ENCODE measurements around the gene CPA5. TPM values are rescaled to one million over a fixed set of nuclear protein-coding genes. Genes with fewer than 3 reads are reported as not detected.

CPA5 gene
- total RNA-seq, 1 donor = not detected

GRCh38 chr7:130396109-130396508, 51.5 kb downstream of the CPA5 start:
- TF ChIP-seq CTCF (IDR thresholded peaks at IDR 0.05; ENCODE audit: insufficient read depth, low read depth, low read length) = no peak
- DNase-seq (ENCODE audit: low read depth) = no peak
- no peak overlapping the region for H3K4me3 ChIP-seq (ENCODE audit: low read depth, low read length)

- H3K4me3 ChIP-seq (ENCODE audit: low read depth, low read length) = no peak overlapping the region
- DNase-seq (ENCODE audit: low read depth) = no peak
- no peak for TF ChIP-seq CTCF (IDR thresholded peaks at IDR 0.05; ENCODE audit: insufficient read depth, low read depth, low read length)
Measured at GRCh38 chr7:130397051-130397757, 52.6 kb downstream of the CPA5 start.

GRCh38 chr7:130397758-130398073, 53.1 kb downstream of the CPA5 start:
- no peak for TF ChIP-seq CTCF (IDR thresholded peaks at IDR 0.05; ENCODE audit: insufficient read depth, low read depth, low read length)
- no peak for DNase-seq (ENCODE audit: low read depth)
- H3K4me3 ChIP-seq (ENCODE audit: low read depth, low read length) = no peak overlapping the region

- no peak overlapping the region for H3K4me3 ChIP-seq (ENCODE audit: low read depth, low read length)
- no peak for DNase-seq (ENCODE audit: low read depth)
- no peak for TF ChIP-seq CTCF (IDR thresholded peaks at IDR 0.05; ENCODE audit: insufficient read depth, low read depth, low read length)
Measured at GRCh38 chr7:130398526-130399090, 54.0 kb downstream of the CPA5 start.

- peak; percentile 89 for DNase-seq (ENCODE audit: low read depth)
- H3K4me3 ChIP-seq (ENCODE audit: low read depth, low read length) = no peak overlapping the region
- TF ChIP-seq CTCF (IDR thresholded peaks at IDR 0.05; ENCODE audit: insufficient read depth, low read depth, low read length) = no peak
Measured at GRCh38 chr7:130400120-130400572, 55.5 kb downstream of the CPA5 start.

- TF ChIP-seq CTCF (IDR thresholded peaks at IDR 0.05; ENCODE audit: insufficient read depth, low read depth, low read length) = no peak
- no peak overlapping the region for H3K4me3 ChIP-seq (ENCODE audit: low read depth, low read length)
- DNase-seq (ENCODE audit: low read depth) = no peak
Measured at GRCh38 chr7:130401101-130401500, 56.5 kb downstream of the CPA5 start.

GRCh38 chr7:130401578-130401977, 57.0 kb downstream of the CPA5 start:
- no peak for DNase-seq (ENCODE audit: low read depth)
- TF ChIP-seq CTCF (IDR thresholded peaks at IDR 0.05; ENCODE audit: insufficient read depth, low read depth, low read length) = no peak

More at GRCh38 chr7:130401578-130401977, 57.0 kb downstream of the CPA5 start:
- H3K4me3 ChIP-seq (ENCODE audit: low read depth, low read length) = no peak overlapping the region
